PFSK-1 (cell line): ENCODE results near the gene MTCL3.

Source experiments
- POLR2AphosphoS5 ChIP-seq: IDR thresholded peaks from 2 replicates; pipeline ENCODE4 v1.6.1; 2012; ENCODE audit warnings: low read depth, mild to moderate bottlenecking, control low read depth, low read length, moderate library complexity
- SIN3A ChIP-seq: IDR thresholded peaks from 2 replicates; pipeline ENCODE4 v1.6.1; 2012; ENCODE audit warnings: mild to moderate bottlenecking, low read length, moderate library complexity, borderline replicate concordance; ENCODE audit not compliant: insufficient read depth
- TAF1 ChIP-seq: IDR thresholded peaks from 2 replicates; pipeline ENCODE4 v1.6.1; 2012; ENCODE audit warnings: low read length, control low read depth, borderline replicate concordance; ENCODE audit not compliant: insufficient read depth
- TF ChIP-seq, protein P1 (sequence below), 2 experiments: IDR thresholded peaks; 2 replicates each; pipeline versions ENCODE4 v1.6.1 to v1.8.0; 2011 to 2012; ENCODE audit warnings: low read depth in 2 of 2, low read length in 2 of 2, control low read depth in 1 of 2, inconsistent platforms in 1 of 2, mild to moderate bottlenecking in 1 of 2, moderate library complexity in 1 of 2; ENCODE audit not compliant: insufficient read depth in 1 of 2

DNA sequence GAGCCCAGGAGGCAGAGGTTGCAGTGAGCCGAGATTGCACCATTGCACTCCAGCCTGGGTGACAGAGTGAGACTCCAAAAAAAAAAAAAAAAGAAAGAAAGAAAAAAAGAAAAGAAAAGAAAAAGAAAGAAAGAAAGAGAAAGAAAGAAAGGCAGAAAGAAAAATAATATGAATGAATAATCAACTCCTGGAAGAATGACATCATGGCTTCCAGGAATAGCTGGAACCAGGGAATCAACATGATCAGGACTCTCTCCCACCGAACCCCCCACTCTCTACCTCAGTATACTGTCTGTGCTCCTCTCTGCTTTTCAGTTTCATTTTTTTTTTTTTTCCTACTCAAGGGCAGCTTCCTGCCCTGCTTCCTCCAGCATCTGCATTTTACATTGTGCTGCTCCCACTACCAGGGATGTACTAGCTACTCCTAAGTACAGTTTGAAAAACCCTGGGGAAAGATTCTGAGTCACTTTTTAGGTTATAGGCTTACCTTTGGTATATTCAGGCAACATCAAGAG, 19.7 kb upstream of the MTCL3 start:
- TF ChIP-seq, protein P1, sequence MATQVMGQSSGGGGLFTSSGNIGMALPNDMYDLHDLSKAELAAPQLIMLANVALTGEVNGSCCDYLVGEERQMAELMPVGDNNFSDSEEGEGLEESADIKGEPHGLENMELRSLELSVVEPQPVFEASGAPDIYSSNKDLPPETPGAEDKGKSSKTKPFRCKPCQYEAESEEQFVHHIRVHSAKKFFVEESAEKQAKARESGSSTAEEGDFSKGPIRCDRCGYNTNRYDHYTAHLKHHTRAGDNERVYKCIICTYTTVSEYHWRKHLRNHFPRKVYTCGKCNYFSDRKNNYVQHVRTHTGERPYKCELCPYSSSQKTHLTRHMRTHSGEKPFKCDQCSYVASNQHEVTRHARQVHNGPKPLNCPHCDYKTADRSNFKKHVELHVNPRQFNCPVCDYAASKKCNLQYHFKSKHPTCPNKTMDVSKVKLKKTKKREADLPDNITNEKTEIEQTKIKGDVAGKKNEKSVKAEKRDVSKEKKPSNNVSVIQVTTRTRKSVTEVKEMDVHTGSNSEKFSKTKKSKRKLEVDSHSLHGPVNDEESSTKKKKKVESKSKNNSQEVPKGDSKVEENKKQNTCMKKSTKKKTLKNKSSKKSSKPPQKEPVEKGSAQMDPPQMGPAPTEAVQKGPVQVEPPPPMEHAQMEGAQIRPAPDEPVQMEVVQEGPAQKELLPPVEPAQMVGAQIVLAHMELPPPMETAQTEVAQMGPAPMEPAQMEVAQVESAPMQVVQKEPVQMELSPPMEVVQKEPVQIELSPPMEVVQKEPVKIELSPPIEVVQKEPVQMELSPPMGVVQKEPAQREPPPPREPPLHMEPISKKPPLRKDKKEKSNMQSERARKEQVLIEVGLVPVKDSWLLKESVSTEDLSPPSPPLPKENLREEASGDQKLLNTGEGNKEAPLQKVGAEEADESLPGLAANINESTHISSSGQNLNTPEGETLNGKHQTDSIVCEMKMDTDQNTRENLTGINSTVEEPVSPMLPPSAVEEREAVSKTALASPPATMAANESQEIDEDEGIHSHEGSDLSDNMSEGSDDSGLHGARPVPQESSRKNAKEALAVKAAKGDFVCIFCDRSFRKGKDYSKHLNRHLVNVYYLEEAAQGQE (IDR thresholded peaks at IDR 0.05; ENCODE audit: insufficient read depth in 1 of 2, low read depth in 2 of 2, low read length in 2 of 2) = no peak
- TF ChIP-seq TAF1 (no peak), POLR2AphosphoS5 (no peak), SIN3A (no peak)
